ENCODE data around the gene SLC38A1. TPM values are rescaled to one million over a fixed set of nuclear protein-coding genes. Genes with fewer than 3 reads are reported as not detected.

The SLC38A1 gene
- total RNA-seq, 2 donors from 2014 or later = 22.1 to 77.0 TPM

DNA sequence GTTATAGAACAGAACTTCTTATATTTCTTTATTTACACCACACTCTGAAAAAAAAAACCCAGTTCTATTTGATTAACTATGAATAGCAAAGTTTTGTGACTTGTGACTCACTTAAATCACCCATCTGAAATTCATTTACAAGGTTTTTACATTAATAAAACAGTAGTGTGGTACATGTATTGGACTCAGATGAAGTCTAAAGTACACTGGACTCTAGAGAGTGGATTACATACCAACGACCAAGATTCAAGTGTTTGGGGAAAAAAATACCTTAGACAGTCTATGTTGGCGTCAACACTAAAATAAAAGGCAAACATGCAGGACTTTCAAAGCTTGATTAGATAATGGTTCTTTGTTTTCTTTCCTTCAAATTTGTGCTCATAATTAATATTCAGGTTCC, 85.7 kb downstream of the SLC38A1 start:
- Histone ChIP-seq H3K4me1 (ENCODE audit: control insufficient read depth in 1 of 2, low read depth in 2 of 2) (no peaks in the 10 kb centered on the region), H3K27me3 (replicated peaks; ENCODE audit: insufficient read depth) (no peaks in the 10 kb centered on the region), H3K9me3 (no peaks in the 10 kb centered on the region), H3K27ac (no peak overlapping the region), H3K36me3 (no peaks in the 10 kb centered on the region), H3K4me3 (no peak overlapping the region)
- ATAC-seq (ENCODE audit: insufficient number of reproducible peaks, low FRiP score, low read depth) (no peak), DNase-seq (ENCODE audit: low spot score) (no peak)
- TF ChIP-seq, protein P1, sequence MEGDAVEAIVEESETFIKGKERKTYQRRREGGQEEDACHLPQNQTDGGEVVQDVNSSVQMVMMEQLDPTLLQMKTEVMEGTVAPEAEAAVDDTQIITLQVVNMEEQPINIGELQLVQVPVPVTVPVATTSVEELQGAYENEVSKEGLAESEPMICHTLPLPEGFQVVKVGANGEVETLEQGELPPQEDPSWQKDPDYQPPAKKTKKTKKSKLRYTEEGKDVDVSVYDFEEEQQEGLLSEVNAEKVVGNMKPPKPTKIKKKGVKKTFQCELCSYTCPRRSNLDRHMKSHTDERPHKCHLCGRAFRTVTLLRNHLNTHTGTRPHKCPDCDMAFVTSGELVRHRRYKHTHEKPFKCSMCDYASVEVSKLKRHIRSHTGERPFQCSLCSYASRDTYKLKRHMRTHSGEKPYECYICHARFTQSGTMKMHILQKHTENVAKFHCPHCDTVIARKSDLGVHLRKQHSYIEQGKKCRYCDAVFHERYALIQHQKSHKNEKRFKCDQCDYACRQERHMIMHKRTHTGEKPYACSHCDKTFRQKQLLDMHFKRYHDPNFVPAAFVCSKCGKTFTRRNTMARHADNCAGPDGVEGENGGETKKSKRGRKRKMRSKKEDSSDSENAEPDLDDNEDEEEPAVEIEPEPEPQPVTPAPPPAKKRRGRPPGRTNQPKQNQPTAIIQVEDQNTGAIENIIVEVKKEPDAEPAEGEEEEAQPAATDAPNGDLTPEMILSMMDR (IDR thresholded peaks at IDR 0.05) = no peak

DNA sequence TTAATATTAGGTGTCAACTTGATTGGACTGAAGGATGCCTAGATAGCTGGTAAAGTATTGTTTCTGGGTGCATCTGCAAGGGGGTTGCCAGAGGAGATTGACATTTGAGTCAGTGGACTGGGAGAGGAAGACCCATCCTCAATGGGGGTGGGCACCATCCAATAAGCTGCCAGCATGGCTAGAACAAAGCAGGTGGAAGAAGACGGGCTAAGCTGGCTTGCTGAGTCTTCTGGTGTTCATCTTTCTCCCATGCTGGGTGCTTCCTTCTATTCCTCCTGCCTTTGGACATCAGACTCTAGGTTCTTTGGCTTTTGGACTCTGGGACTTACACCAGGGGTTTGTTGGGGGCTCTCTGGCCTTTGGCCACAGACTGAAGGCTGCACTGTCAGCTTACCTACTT, 87.4 kb downstream of the SLC38A1 start:
- no peak overlapping the region for H3K27ac ChIP-seq
- H3K4me1 ChIP-seq (ENCODE audit: control insufficient read depth in 1 of 2, low read depth in 2 of 2) = no peaks in the 10 kb centered on the region
- TF ChIP-seq, protein P1 (IDR thresholded peaks at IDR 0.05) = no peak
- H3K9me3 ChIP-seq = no peaks in the 10 kb centered on the region
- no peaks in the 10 kb centered on the region for H3K27me3 ChIP-seq (replicated peaks; ENCODE audit: insufficient read depth)
- no peak for DNase-seq (ENCODE audit: low spot score)
- no peak overlapping the region for H3K4me3 ChIP-seq
- ATAC-seq (ENCODE audit: insufficient number of reproducible peaks, low FRiP score, low read depth) = no peak
- no peaks in the 10 kb centered on the region for H3K36me3 ChIP-seq

DNA sequence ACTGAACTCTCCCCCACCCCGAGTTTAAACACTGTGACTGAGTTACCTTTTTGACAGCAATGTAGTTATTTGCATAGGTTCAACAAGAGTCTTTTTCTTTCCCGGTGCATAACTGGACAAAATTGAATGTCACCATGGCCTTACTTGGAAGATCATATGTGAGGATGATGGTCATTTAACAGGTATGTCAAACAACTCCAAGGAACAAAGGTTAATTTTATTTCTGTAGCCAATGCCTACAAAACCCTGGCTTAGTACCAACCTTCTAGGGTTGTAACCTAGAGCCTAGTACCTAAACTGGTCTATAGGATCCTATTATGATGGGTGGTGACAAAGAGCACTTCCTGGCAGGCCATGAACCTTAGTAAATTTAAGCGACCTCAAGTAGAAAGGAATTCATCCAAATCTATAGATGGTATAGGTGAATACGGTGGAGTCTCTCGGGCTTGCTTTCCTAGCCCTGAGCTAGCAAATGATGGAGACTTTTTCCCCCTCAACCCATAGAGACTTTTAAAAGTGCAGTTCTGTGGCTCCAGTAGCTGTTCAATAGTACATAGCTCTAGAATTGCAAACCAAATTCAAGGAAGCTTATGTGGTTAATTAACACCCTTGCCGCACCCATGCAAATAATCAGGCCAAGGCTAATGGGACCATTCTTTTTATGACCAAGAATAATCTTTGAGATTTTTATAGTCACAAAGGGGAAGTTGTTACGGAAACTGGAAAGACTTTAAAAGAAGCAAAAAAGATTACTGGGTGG, 89.0 kb downstream of the SLC38A1 start:
- H3K36me3 ChIP-seq = no peaks in the 10 kb centered on the region
- no peak for ATAC-seq (ENCODE audit: insufficient number of reproducible peaks, low FRiP score, low read depth)
- no peak overlapping the region for H3K27ac ChIP-seq
- H3K4me1 ChIP-seq (ENCODE audit: control insufficient read depth in 1 of 2, low read depth in 2 of 2) = no peaks in the 10 kb centered on the region
- no peak overlapping the region for H3K4me3 ChIP-seq
- no peak for DNase-seq (ENCODE audit: low spot score)
- H3K9me3 ChIP-seq = no peaks in the 10 kb centered on the region
- H3K27me3 ChIP-seq (replicated peaks; ENCODE audit: insufficient read depth) = no peaks in the 10 kb centered on the region
- TF ChIP-seq, protein P1 (IDR thresholded peaks at IDR 0.05) = no peak

DNA sequence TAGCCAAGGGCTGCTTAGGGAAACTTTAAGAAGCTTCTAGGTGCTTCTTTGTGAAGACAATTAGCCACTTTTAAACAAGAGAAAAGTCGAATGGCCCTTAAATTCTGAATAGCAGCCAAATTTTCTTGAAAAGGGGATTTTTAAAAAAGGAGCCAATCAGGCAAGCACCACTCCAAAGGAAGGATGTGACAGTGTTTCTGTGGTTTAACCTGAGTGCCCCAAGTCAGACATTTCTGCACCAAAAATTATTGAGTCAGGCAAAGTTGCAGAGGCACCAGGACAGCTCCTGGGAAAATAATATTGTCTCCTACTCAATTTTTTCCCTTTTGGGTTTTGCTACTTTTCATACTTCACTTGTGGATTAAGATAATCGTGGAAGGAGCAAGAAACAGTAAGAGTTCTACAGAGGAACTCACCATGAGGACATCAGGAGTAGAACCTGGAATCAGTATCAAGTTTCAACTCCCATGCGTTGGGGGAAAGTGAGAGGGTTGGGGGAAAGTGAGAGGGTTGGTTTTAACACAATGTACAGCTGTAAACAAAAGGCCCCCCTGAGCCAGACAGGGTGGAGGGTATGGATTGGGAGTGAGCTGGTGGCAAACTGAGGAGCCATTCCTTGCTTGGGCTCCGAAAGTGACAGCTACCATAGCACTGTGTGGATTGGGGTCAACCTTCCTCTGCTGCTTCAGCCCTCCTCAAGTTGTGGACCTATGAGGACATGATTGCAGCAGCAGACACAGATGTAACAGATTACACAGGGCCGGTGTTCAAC, 90.8 kb downstream of the SLC38A1 start:
- Histone ChIP-seq H3K9me3 (no peaks in the 10 kb centered on the region), H3K27me3 (replicated peaks; ENCODE audit: insufficient read depth) (no peaks in the 10 kb centered on the region), H3K27ac (no peak overlapping the region), H3K4me1 (ENCODE audit: control insufficient read depth in 1 of 2, low read depth in 2 of 2) (no peaks in the 10 kb centered on the region), H3K4me3 (no peak overlapping the region), H3K36me3 (no peaks in the 10 kb centered on the region)
- ATAC-seq (ENCODE audit: insufficient number of reproducible peaks, low FRiP score, low read depth) = no peak
- TF ChIP-seq, protein P1 (IDR thresholded peaks at IDR 0.05) = no peak
- DNase-seq (ENCODE audit: low spot score) = no peak

DNA sequence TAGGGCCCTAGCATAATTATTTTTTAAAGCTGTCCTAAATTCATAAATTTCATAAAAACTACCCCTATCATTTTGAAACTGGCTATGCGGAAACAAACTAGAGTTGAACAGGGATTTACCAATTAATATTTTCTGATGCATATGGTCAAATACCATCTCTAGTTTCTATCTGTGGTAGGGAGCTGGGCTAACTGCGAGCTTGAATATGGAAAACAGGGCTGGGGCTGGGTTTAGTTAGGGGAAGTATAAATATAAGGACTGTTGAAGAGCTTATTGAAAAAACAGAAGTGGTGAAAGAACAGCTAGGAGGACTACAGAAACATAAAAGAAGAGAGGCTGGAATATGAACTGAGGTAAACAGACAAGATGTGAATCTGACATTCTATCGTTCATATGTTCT, 91.8 kb downstream of the SLC38A1 start:
- no peak overlapping the region for H3K27ac ChIP-seq
- H3K27me3 ChIP-seq (replicated peaks; ENCODE audit: insufficient read depth) = no peaks in the 10 kb centered on the region
- ATAC-seq (ENCODE audit: insufficient number of reproducible peaks, low FRiP score, low read depth) = no peak
- H3K4me1 ChIP-seq (ENCODE audit: control insufficient read depth in 1 of 2, low read depth in 2 of 2) = no peaks in the 10 kb centered on the region
- no peak overlapping the region for H3K4me3 ChIP-seq
- H3K36me3 ChIP-seq = no peaks in the 10 kb centered on the region
- TF ChIP-seq, protein P1 (IDR thresholded peaks at IDR 0.05) = no peak
- H3K9me3 ChIP-seq = no peaks in the 10 kb centered on the region
- DNase-seq (ENCODE audit: low spot score) = no peak

Measured in thoracic aorta (tissue), 2 donors.